Activated naive CD4-positive, alpha-beta T cell treated with Interleukin-2 at 50 U/mL for 16 hours (primary cell): ENCODE results near the gene ASZ1.

ENCODE experiments used
- DNase-seq: peaks from one replicate; pipeline ENCODE4 v3.0.0-alpha.2; 2020

ASZ1 gene

GRCh38 chr7:117401293-117402002 is 25.8 kb downstream of the ASZ1 start:
- DNase-seq, result no peak

- no peak for DNase-seq
Measured at GRCh38 chr7:117399820-117400422, 27.4 kb downstream of the ASZ1 start.

GRCh38 chr7:117395743-117396142 is 31.6 kb downstream of the ASZ1 start:
- DNase-seq, result no peak

GRCh38 chr7:117393781-117394180 is 33.5 kb downstream of the ASZ1 start:
- DNase-seq, result no peak

GRCh38 chr7:117389871-117390270 is 37.4 kb downstream of the ASZ1 start:
- DNase-seq, result no peak

GRCh38 chr7:117386110-117386706 is 41.1 kb downstream of the ASZ1 start:
- no peak for DNase-seq

- DNase-seq, result no peak
Measured at GRCh38 chr7:117385363-117386109, 41.8 kb downstream of the ASZ1 start.

GRCh38 chr7:117384688-117385362 is 42.5 kb downstream of the ASZ1 start:
- no peak for DNase-seq

- no peak for DNase-seq
Measured at GRCh38 chr7:117383483-117384189, 43.7 kb downstream of the ASZ1 start.

GRCh38 chr7:117383046-117383445 is 44.2 kb downstream of the ASZ1 start:
- no peak for DNase-seq

GRCh38 chr7:117381362-117381761 is 45.9 kb downstream of the ASZ1 start:
- DNase-seq, result no peak

GRCh38 chr7:117375380-117375779 is 51.9 kb downstream of the ASZ1 start:
- no peak for DNase-seq

GRCh38 chr7:117372073-117372472 is 55.2 kb downstream of the ASZ1 start:
- DNase-seq, result no peak

GRCh38 chr7:117364339-117365080 is 62.8 kb downstream of the ASZ1 start:
- DNase-seq, result no peak

- no peak for DNase-seq
Measured at GRCh38 chr7:117362294-117362888, 64.9 kb downstream of the ASZ1 start.

- DNase-seq, result no peak
Measured at GRCh38 chr7:117350027-117350426, 77.3 kb downstream of the ASZ1 start.

- no peak for DNase-seq
Measured at GRCh38 chr7:117349570-117349969, 77.7 kb downstream of the ASZ1 start.

GRCh38 chr7:117347962-117348672 is 79.2 kb downstream of the ASZ1 start:
- DNase-seq, result no peak

GRCh38 chr7:117347480-117347879 is 79.8 kb downstream of the ASZ1 start:
- no peak for DNase-seq

- no peak for DNase-seq
Measured at GRCh38 chr7:117346161-117346560, 81.1 kb downstream of the ASZ1 start.

- DNase-seq, result no peak
Measured at GRCh38 chr7:117338020-117338419, 89.3 kb downstream of the ASZ1 start.
